GM18498 (cell line): Measurements from ENCODE around the gene ADCY10.
"Not testable (repeated sequence)": the region's sequence is repeated elsewhere in the genome, so short reads cannot be mapped to it uniquely, and the experiment has no call there.

Source experiments
- ATAC-seq: cut with Tn5 transposase; IDR thresholded peaks from one replicate; pipeline ENCODE4 v1.9.1; 2021; ENCODE audit warnings: mild to moderate bottlenecking, moderate library complexity; ENCODE audit not compliant: unreplicated experiment

The ADCY10 gene

DNA sequence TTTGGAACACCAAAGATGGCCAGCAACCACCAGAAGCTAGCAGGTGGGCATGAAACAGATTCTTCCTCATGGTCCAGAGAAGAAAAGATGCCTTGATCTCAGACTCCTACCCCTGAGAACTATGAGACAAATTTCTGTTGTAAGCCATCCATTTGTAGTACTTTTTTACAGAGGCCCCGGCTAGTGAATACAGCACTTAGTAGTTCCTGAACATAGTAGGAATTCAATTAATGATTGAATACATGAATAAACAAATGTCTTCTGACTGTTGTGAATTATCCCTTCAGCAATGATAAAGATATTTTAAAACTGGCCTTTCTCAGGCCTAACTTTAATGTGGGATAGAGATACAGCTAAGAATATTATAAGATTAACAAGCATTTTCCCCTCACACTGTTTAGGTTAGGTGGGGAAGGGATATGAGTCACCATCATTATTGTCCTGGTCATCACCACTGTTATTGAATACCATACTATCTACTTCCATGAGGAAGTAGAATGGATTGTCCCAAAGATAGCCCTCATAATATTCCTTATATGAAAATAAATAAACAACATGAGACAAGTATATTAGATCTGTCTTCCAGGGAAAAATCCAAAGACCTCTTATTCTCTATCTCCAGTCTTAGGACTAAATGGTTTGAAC is 51.4 kb downstream of the ADCY10 start:
- ATAC-seq, result no peak

DNA sequence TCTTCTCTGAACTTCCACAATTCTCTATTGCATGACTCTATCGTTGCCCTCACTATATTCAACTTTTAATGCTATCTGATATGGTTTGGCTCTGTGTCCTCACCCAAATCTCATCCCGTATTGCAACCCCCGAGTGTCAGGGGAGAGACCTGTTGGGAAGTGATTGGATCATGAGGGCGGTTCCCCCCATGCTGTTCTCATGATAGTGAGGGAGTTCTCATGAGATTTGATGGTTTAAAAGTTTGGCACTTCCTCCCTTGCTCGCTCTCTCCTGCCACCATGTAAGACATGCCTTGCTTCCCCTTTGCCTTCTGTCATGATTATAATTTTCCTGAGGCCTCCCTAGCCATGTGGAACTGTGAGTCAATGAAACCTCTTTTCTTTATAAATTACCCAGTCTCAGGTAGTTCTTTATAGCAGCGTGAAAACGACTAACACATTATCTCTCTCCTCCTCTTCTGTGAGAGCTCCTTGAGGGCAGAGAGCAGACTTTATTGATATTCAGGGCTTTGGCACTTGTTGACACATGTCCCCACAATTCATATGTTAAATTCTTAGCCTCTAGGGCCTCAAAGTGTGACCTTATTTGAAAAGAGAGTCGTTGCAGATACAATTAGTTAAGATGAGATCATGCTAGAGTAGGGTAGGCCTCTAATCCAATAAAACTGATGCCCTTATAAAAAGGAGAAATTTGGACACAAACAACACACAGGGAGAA is 52.1 kb downstream of the ADCY10 start:
- no peak for ATAC-seq

DNA sequence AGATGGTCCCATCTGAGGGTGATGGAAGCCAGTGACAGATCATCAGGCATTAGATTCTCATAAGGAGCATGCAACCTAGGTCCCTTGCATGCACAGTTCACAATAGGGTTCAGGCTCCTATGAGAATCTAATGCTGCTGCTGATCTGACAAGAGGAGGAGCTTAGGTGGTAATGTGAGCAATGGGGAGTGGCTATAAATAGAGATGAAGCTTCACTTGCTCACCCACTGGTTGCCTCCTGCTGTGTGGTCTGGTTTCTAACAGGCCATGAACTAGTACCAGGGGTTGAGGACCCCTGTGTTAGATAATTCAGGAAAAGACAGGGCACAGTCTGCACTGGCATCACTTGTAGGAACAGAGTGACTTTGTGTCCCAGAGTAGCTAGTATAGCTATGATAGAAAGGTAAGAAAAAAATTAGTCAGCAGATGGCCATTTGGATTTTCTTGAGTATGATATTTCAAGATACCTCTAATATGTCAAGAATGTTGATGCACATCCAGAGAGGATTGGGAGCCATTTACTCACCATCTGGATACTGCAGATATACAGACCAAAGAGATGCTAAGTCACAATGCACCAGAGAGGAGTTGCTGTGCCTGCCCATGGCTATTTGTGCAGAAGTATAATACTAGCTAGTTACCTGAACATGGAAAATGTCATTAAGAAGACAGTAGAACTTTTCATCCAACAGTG is 53.6 kb downstream of the ADCY10 start:
- no peak for ATAC-seq

DNA sequence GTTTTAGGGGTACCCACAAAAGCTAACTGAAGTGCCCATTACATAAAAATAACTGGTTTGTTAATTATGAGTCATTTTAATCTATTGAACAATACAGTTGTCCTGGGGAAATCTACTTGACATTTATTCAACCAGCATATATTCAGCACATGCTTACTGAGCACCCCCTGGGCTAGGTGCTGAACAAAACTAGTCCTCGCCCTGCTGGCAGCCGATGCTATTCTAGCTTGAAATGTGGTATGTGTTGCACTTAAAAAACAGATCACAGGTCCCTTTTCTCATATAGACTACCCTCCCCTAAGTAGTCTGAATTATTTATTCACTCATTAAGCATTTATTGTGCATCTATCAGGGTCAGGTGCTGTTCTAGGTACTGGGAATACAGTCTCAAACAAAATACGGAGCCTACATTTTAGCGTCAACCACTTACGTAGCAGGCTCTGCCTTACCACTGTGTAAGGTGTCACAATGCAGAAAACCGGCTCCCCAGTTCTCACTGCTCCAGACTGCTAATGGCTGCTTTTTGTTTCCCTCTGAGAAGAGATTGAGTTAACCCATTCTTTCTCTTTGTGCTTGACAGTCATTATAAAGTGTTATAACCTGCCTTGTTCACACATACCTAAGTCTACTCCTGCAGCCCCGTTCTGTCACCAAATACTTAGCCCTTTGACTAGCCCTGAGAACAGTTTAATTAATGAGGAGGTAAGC is 57.1 kb downstream of the ADCY10 start:
- no peak for ATAC-seq

DNA sequence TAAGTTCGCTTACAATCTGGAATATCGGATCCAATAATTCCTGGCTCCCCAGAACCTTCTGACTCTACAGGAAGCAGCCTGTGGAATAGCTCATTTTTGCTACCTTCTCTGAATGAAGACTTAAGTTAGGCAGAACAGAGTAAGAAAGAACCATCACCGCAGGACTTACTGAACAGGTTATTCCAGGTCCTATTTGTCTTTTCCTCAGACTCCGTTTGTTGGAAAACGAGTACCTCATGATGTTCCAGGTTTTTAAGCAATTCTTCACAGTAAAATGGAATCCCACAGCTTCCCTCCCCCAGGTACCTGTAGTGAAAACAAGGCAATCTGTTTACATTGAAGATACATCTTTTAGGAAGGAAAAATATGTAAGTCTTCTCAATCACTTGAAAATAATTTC is 59.8 kb downstream of the ADCY10 start:
- no peak for ATAC-seq

DNA sequence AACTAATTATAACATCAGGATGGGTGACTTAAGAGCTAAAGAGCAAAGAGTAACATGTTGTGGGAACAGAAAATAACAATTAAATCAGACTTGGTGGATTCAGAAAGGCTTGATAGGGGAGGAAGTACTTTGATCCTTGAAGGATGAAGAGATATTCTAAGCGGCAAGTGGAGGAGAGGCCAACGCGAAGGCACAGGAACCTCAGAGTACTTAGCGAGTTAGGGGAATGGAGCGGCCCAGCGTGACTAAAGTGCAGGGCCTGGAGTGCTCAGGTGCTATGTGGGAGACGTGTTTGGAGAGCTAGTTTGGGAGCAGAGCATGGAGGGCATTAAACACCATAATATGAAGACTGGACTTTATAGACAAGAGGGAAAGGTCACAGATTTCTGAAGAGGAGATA is 64.3 kb downstream of the ADCY10 start:
- ATAC-seq, result no peak

DNA sequence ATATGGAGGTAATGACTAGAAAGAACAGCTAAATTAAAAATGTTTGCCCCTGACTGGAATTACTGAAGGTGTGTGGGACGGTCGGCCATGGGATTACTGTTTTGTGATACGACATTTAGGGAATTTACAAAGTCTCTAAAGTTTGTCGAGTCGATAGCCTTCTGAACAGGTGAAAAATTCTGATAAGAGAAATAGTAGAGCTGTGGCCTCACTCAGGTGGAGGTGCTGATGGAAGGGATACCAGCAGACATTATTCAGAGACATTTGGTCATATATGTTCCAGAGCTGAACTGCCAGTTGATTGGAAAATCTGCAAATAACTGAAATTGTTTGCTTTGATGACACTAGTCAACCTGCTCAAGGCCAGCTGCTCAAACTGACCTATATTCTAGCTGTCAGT is 71.1 kb downstream of the ADCY10 start:
- no peak for ATAC-seq

DNA sequence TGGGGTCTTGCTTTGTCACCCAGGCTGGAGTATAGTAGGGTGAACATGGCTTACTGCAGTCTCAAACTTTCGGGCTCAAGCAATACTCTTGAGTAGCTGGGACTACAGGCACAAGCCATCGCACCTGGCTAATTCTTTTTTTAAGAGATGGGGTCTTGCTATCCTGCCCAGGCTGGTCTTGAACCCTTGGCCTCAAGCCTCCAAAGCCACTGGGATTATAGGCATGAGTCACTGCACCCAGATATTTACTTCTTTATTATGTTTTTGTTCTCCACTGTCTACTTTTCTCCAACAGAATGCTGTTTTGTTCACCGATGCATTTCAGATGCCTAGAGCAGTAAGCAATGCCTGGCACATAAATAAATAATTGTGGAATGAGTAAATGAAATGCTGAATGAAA is 72.4 kb downstream of the ADCY10 start:
- ATAC-seq, result no peak

DNA sequence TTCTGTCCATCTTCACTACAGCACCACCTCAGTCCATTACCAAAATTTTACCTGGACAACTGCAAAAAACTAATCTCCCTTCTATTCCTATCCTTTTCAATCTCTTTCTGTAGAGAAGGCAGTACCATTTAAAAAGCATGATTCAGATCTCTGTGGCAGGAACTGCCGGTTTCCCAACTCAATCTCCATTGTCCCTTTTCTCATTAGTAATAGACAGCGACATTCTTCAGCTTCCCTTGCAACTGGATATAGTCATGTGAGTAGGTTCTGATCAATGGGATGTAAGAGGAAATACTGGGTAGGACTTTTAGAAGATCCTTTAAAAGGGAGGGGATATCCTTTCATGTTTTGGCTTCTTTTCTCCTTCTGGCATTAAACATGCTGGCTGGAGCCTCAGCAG is 74.9 kb downstream of the ADCY10 start:
- no peak for ATAC-seq

DNA sequence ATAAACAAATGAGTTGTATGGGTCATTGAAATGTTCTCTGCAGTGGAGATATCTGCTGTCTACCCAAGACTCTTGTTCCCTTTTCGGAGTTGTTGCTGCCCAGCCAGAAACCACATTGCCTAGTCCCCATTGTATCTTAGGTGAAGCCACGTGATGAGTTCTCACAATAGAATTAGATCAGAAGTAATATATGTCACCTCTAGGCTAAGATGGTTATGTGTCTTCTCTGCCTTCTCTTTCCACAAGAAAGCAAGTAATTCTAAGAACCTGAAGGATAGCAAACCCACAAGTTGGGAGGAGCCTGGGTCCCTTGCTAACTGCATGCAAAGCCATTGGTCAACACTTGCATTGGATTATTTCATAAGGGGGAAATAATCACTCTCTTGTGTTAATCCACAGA is 76.6 kb downstream of the ADCY10 start:
- ATAC-seq, result no peak

DNA sequence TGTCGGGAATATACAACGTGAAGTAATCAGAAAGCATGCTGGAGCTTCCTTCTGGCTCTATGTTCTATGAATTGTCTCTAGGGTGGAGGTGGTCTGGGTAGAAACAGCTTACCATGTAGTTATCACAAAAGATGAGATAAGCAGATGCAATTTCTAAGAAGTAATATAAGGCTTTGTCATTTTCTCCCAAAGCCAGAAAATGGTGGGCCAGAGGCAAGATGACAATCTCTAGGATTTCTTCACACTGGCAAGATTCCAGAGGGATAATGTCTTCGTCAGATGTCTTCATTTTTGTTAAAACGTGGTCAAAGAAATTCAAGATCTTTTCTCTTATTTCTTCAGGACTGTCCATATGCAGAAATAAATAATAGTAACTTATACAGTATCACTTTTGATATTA is 77.7 kb downstream of the ADCY10 start:
- ATAC-seq, result no peak

DNA sequence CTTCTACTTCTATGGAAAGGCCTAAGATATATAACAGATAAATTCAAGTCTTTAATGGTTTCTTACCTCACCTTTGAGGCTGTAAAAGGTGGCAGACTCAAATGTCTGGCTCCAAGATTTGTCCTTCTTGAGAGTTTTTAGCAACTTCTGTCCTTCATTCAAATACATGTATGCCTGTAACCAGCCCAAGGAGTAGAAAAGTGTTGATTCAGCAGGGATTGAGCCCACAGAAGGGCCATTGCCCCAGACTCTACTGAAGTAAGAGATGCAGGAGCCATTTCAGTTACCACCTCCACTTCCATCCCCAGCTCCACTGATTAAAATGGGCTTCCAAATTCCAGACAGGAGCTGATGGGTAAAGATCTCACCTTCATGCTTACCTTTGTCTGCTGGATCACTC is 80.0 kb downstream of the ADCY10 start:
- no peak for ATAC-seq

DNA sequence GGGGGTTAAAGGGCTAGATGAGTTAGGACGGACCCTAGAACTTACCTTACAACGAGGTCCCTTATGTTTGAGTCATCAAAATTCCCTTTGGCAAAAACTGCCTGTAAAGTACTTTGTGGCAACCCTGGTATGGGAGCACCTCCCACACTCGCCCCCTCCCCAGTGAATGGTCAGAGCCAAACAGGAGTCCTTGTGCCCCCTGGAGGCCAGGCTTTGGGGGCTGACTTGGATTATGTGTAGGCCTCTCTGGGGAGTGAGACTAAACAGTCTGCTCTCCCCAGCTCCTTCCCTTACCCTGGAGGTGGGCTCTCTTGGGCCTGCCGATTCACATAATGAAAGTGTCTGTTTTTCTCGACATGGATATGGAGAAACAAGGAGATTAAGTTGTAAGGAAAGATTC is 81.2 kb downstream of the ADCY10 start:
- ATAC-seq, result no peak

DNA sequence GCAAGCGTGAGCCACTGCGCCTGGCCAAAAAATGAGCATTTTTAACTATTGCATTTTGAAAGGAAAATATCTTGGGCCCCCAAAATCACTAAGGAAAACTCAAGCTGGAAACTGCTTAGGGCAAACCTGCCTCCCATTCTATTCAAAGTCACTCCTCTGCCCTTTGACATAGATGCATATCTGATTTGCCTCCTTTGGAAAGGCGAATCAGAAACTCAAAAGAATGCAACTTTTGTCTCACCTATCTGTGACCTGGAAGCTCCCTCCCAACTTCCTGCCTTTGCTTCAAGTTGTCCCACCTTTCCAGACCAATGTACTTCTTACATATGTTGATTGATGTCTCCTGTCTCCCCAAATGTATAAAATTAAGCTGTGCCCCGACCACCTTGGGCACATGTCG is 83.3 kb downstream of the ADCY10 start:
- ATAC-seq, result not testable (repeated sequence)

DNA sequence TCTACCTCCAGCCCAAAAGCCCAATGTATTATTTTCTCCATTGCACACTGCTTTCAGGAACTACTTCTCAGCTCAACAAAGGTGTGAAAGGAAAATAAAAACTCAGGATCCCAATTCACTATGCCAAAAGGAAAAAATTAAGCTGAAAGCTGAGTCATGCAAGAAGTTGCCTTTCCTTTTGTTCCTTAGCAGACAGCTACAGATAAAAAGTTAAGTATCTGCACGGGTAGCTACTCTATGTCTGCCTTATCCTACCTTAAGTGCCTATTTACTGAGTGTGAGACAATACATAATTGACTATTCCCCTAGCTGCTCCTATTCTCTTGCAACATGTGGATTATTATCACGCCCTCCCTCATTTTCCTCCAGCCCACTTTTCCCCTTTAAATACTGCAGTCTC is 84.1 kb downstream of the ADCY10 start:
- no peak for ATAC-seq

DNA sequence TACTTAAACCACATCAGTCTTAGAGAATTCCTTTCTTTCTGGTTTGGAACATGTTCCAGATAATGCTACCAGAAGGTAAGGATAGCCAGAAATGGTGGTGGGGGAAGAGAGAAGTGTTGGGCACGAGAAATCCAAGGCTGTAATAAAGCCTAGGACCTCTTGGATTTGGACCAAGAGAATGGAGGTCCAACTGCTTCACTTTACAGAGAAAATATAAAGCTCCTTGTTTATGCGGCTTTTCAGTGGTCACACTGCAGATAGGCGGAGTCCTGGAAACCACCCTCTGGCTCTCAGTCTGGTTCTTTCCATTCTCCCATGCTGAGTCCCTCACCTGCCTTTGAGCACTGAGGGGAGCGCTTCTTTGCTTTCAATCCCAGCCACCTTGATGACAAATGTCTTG is 87.8 kb downstream of the ADCY10 start:
- no peak for ATAC-seq

DNA sequence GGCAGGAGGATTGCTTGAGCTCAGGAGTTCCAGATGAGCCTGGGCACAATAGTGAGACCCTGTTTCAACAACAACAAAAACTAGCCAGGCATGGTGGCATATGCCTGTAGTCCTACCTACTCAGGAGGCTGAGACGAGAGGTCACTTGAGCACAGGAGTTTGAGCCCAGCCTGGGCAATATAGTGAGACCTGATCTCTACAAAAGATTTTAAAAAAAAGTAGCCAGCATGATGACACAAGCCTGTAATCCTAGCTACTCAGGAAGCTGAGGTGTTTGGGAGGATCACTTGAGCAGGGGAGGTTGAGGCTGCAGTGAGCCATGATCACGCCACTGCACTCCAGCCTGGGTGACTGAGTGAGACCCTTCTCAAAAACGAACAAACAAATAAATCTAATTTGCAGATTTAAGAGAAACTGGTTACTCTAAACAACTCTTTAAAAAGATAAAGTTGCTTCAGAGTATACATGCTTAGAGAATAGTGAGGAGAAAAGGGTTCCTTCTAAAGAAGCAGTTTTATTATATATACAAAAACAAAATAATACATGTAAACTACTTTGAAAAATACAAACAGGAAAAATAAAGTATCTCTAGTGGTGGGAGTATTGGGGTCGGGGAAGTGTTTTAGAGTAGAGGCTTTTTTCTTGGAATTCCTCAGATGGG is 88.4 kb downstream of the ADCY10 start:
- ATAC-seq, result no peak

DNA sequence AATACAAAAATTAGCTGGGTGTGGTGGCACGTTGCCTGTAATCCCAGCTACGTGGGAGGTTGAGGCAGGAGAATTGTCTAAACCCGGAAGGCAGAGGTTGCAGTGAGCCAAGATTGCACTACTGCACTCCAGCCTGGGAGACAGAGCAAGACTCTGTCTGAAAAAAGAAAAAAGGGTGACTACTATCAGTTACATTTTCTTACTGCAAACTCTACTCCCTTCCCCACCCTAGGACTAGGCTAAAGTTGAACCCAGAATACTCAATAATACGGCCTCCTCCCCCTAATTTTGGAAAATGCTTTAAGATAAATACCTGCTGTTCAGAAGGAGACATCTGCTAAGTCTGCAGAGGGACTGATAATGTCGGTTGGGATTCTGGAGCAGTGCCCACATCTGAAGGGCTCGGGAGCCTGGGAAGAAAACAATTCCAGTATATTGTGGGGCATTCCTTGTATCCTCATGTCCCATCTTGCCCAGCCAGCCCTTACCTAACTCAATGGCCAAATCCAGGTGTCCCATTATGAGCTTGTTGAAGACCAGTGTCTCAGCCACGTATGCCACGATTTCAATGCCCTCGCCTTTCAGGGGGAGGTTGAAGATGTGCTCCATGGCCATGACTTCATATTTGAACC is 89.7 kb downstream of the ADCY10 start:
- ATAC-seq, result no peak

DNA sequence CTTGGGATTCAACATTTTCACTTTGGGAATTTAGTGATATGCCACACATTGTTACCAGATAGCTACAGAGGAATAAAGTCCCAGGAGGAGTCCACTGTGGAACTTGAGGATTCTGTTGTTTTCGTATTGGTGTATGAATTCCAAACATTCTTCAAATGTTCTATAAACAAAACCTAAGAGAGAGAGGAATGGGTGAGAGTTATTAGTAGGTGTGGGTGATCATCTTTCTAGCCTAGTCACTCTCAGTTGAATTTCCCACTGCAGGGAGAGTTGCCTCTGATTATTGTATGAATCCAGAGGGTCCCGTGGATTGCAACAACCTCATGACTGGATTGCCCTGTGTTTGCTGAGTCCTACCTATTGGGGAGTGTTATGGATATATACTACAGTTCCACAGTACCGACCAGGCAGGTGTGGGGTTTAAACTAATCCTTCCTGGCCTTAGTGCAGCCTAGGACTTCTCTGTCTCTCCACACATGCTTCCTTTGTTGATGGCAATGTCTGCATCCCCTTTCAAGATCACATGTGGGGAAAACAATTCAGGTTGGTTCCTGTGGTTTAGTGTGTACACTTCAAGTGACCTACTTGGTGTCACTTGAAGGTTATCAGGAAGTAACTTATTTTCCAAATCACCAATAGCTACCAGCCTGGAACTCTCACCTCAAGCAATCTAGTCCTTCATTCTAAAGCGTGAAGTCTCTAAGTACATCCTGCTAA is 91.8 kb downstream of the ADCY10 start:
- no peak for ATAC-seq

DNA sequence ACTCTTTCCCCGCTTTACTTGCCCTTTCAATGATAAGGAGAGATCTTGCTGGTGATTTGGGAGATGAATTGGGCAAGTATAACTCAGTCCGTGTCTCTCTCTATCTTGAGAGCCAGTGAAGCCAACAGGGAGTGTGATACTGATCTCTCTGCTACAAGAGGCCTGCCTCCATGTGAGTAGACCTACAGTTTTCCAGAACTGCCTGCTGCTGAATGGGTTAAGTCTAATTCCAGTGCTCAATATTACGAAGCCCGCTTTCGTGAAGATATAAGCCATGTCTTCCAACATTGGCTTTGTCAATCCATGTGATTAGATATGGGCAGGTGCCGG is 92.6 kb downstream of the ADCY10 start:
- no peak for ATAC-seq
